ENCODE measurements around the gene BPI.

GRCh38 chr20:38298768-38299288, 5.1 kb upstream of the BPI start:
- TF ChIP-seq, protein P1, sequence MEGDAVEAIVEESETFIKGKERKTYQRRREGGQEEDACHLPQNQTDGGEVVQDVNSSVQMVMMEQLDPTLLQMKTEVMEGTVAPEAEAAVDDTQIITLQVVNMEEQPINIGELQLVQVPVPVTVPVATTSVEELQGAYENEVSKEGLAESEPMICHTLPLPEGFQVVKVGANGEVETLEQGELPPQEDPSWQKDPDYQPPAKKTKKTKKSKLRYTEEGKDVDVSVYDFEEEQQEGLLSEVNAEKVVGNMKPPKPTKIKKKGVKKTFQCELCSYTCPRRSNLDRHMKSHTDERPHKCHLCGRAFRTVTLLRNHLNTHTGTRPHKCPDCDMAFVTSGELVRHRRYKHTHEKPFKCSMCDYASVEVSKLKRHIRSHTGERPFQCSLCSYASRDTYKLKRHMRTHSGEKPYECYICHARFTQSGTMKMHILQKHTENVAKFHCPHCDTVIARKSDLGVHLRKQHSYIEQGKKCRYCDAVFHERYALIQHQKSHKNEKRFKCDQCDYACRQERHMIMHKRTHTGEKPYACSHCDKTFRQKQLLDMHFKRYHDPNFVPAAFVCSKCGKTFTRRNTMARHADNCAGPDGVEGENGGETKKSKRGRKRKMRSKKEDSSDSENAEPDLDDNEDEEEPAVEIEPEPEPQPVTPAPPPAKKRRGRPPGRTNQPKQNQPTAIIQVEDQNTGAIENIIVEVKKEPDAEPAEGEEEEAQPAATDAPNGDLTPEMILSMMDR (conservative IDR thresholded peaks at IDR 0.05 in 1 of 2, IDR thresholded peaks at IDR 0.05 in 1 of 2; ENCODE audit: low read depth in 1 of 2, low read length in 2 of 2) = no peak
- no peak for TF ChIP-seq EZH2 (IDR thresholded peaks at IDR 0.05; ENCODE audit: low read length, missing control alignments)

Measured in fibroblast of lung (primary cell).